DMS79 (cell line): ENCODE results near the gene SOX14.

Experiments used
- DNase-seq: peaks from one replicate; lab custom pipeline; 2025; lab: John Stamatoyannopoulos, UW

The SOX14 gene

GRCh38 chr3:137768361-137769321 is 4.5 kb downstream of the SOX14 start:
- no peak for DNase-seq

DNA sequence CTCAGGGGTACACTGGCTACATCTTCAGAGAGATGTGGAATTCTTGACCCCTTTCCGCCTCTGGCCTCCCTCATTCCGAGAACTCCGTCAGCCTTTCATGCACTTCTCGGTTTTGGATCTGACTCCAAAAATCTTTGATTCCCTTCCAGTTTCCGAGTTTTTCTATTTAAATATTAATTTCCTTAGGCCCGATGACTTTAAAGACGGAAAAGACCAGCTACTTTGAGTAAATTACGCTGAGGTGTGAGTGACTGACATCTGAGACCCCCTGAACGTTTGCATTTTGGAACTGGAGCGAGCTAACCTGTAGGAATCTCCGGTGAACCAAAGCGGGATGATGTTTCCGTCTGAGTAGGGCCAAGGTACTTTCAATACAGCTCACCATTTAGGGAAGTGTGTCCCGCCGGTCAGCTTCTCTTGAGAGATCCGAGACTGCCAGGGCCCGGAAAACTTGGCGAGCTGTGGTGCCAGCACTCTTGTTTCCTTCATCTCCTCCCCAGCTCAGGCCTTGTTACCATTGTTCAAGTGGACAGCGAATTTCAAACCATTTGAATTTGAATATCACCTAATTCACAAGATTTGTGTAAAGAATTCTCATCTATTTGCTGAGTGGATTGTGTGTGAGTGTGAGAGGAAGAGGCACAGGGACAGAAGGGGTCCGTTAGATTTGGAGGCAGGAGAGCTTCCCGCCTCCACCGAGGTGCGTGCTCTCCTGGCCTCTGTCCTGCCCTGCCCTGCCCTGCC is 5.4 kb downstream of the SOX14 start:
- no peak for DNase-seq

DNA sequence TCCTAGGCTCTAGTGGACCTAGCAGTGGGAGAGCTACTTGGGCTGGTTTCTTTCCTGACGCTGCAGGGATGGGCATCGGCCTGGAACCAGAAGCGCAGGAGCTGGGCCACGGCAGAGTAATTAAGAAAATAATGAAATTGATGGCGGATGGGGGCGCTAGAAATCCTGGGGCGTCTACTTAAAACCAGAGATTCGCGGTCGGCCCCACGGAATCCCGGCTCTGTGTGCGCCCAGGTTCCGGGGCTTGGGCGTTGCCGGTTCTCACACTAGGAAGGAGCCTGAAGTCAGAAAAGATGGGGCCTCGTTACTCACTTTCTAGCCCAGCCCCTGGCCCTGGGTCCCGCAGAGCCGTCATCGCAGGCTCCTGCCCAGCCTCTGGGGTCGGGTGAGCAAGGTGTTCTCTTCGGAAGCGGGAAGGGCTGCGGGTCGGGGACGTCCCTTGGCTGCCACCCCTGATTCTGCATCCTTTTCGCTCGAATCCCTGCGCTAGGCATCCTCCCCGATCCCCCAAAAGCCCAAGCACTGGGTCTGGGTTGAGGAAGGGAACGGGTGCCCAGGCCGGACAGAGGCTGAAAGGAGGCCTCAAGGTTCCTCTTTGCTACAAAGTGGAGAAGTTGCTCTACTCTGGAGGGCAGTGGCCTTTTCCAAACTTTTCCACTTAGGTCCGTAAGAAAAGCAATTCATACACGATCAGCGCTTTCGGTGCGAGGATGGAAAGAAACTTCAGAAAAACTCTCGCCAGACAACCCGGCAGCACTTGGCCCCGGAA is 6.1 kb downstream of the SOX14 start:
- DNase-seq: no peak

DNA sequence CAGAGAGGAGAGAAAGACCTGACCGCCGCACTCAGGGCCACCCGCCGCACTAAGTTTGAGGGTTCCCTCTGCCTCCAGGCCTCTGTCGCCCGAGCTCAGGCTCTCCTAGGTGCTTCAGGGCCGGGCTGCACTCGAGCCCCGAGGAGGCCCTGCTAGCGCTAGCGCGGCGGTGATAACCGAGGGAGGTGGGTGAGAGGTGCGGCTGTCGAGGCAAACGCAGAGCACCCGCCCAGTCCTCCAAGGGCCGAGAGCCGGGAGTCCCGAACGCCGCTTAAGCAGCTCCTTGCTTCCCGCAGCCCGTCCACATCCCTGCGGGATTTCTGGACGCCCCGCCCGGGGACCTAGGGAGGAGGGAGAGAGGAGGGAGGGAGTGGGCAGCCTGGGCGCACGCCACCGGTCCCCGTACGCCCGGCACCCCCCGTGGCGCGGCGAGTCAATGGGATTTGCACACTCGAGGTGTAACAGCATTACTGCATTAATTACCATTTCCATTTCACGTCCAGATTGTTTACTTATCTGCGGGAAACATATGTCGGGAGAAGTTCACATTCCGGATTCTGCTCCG is 6.8 kb downstream of the SOX14 start:
- no peak for DNase-seq

DNA sequence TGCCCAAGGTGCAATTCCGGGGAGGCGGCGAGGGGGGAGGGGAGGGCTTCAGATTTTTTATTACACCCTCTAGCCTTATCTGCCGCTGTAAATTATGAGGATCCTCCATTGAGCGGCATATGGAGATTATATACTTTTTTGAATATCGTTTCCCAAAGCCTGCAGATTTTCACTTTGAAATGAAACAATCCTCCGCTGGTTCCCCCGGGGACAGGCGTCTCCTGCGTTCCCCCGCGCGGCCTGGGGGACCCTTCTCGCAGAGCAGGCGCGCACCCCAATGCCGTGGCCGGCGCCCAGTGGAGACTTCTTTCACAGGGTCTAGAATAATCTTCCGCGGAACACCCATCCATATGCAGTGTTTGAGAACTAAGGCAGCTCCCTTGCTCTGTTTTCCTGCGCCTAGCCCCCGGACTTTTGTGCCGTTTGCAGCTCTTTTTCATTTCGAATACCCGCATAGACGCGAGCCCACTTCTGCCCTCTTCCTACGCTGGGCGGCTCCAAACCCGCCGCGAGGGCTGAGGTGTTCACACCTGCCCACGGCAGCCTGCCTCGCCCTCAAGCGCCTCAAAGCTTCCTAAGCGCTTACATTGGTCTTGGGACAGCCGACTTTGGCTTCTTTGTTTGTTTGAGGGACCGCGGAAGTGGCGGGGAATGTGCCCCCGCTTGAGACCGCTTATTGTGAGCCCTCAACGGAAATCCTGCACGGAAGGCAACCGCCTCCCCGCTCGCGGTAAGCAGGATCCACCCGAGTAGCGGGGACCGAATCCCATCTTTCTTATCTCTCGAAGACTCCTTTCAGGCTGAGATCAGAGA is 7.5 kb downstream of the SOX14 start:
- DNase-seq: no peak

- DNase-seq: no peak
These were observed 8.3 kb downstream of the SOX14 start for GRCh38 chr3:137772214-137772955.

DNA sequence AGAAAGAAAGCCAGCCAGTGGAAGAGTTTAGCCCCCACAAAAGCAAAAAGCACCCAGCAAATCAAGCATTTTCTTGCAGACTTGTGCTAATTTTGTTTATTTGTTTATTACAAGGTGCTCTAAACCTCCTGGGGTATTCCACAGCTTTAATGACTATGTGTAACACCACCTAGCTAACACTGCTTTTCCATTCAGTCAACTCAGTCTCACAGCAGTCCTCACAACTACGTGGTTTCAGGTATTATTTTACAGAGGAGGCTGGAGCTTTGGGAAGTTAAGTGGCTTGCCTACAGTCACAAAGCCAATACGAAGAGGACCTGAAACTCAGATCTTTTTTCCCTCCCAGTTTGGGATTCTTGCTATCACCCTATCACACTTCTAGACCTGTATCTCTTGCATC is 14.8 kb downstream of the SOX14 start:
- DNase-seq: no peak

DNA sequence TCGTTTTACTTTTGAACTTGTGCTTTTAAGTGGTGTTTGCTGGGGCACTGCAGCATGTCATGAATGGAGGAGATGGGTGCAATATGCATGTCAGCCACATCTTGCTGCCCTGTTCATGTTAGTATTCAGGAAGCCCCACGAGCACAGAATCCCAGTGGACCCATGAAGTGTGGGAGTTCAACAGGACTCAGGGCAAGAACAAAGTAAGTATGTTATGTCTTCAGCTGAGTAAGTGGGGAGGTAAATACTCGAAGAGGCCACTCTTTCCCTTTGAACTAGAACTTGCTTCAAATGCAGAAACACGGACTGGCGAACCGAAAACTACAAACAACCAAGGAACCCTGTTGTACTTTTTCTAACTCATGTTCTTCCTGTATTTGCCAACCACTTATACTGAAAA is 23.4 kb downstream of the SOX14 start:
- DNase-seq: no peak

DNA sequence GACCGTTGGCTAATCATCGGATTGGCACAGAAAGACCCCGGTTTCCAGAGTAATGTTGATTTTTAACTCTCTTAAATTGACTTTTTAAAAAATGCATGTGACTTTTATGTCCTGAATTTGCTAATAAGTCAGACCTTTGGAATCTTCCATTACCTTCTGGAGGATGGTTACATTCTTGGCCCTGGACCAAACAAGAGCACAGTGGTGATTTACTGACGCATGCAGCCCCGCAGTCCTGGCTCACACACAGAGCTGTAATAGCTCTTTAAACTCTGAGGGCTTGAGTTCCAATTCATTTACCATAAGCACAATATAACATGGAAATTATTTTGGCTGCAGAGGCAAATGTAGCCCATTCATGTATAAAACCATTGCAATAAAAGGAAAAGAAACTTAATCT is 25.1 kb downstream of the SOX14 start:
- no peak for DNase-seq

DNA sequence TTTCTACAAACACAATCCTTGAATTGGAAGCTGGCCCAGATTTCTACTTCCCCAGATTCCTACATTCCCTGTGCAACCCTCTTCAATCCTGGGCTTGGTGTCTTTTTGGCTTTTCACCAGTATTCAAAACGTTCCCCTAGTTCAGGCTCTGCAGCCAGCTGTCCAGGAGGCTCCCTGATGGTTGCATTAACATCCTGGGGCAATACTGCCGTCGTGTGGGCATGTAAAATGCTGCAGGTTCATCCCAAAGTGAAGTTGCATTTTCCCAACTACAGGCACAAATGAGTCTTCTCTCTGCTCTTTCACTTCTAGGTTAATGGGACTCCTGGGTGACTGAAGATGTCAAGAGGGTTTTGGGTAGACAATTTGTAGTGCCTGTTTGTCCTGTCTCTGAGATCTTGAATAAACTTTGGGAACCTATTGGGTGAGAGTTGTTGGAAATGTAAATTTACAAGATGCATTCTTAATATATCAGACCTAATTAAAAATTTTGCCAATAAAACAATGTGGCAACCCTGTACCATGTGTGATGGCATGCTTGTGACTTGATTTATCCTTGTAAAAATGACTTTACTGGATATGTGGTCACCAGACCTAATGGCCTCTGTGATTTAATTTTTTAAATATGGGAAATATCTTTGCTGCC is 28.6 kb downstream of the SOX14 start:
- no peak for DNase-seq

GRCh38 chr3:137796993-137797392 is 32.9 kb downstream of the SOX14 start:
- no peak for DNase-seq

DNA sequence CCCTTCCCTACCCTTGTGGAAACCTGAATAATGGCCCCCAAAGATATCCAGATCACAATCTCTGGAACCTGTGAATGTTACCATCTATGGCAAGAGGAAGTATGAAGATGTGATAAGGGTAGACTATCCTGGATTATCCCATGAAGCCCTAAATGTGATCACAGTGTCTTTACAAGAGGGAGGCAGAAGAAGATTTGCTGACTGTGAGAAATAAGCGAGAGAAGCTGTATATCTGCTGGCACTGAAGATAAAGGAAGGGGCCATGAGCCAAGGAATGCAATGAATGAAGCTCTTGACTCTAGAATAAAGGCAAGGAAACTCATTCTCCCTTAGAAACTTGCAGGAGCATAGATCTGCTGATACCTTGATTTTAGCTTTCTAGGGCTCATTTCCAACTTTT is 39.1 kb downstream of the SOX14 start:
- DNase-seq: no peak

DNA sequence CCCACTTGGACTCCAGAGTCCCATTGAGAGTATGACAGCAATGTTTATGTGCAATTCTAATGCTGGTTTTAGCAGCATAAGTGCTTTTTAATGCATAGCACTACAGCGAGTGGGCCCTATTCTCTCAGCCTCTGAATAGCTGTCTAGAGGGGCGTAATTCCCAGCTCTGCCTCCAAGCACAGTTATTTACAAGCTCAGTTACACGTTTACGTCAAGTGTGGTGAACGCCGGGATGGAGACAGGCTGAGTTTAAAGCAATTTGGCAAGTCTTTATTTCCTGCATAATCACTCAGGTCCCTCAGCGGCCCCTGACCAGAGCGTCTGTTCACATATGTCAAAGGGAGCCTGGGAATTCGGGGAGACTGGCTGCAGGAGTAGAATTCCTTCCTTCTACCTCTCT is 43.9 kb downstream of the SOX14 start:
- DNase-seq: no peak

DNA sequence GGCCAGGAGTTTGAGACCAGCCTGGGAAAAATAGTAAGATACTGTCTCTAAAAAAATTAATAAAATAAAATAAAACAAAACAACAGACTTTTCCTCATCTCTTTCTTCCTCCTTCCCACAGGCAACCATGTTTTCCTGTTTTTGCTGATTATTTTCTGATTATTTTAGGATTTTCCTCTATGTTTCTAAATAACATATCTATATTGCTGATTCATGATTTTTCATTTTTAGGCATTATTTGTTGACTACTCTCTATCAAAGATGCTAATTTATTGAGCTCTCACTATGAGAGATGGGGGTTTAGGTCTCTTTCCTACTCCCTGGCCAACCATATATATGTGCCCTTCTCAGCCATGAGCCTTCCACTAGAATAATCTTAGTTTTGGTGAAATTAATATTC is 45.4 kb downstream of the SOX14 start:
- DNase-seq: no peak

- DNase-seq: no peak
These were observed 47.9 kb downstream of the SOX14 start for GRCh38 chr3:137812023-137812422.

DNA sequence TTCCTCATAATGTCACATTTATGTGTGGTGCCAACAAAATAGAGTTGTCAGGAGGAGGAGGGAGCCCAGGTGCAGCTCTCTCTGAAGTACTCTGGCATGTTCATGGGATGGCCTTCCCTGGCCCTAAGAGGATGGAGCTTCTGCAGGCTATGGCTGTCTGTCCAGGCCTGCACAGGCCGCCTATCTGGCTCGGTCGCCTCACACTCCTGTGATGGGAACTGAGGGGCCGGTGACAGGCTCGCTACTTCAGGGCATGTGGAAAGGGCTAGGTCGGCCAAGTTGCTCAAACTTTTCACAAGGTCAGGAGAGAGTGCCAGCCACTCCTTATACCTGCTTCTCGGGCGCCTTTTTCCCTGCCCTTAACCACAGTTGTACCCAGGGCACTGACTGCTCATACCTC is 51.1 kb downstream of the SOX14 start:
- DNase-seq: no peak
